HEK293 (cell line): ENCODE data around the gene ZNF334.

Source experiments
- CTCF ChIA-PET: fragments of 350-600 bp; formaldehyde crosslinking; extraction: SDS; loops from one replicate; lab custom pipeline; 2021; ENCODE audit warnings: antibody characterized with exemption; lab: Yijun Ruan, JAX
- POLR2A ChIA-PET: fragments of 300-600 bp; formaldehyde crosslinking; extraction: SDS; loops from one replicate; lab custom pipeline; 2020; ENCODE audit warnings: antibody characterized with exemption, inconsistent platforms; lab: Yijun Ruan, JAX
- H3K27ac ChIP-seq: fragments of 200-500 bp; sonication (Bioruptor generic); 2 replicates; pipeline ENCODE4 v1.5.1; 2014; ENCODE audit warnings: low read depth, low read length, control low read depth, inconsistent platforms; ENCODE audit errors: extremely low read depth
- H3K36me3 ChIP-seq, 2 experiments: fragments of 200-500 bp in 1 of 2; sonication (Bioruptor generic) in 1 of 2; 1 replicate in 1 of 2; 2 replicates in 1 of 2; pipeline ENCODE4 v1.5.1; 2014 to 2017; ENCODE audit warnings: inconsistent platforms in 2 of 2, low read length in 2 of 2; ENCODE audit not compliant: control insufficient read depth in 2 of 2, insufficient read depth in 1 of 2
- H3K4me1 ChIP-seq: fragments of 200-500 bp; sonication (Bioruptor generic); 2 replicates; pipeline ENCODE4 v1.5.1; 2014; ENCODE audit warnings: mild to moderate bottlenecking, low read length, inconsistent platforms; ENCODE audit not compliant: control insufficient read depth, insufficient read depth
- H3K4me3 ChIP-seq: 2 replicates; pipeline ENCODE4 v1.5.1; 2011; ENCODE audit warnings: low read depth, mild to moderate bottlenecking, control low read depth, low read length, moderate library complexity
- H3K9me3 ChIP-seq: fragments of 200-500 bp; sonication (Bioruptor generic); 2 replicates; pipeline ENCODE4 v1.5.1; 2014; ENCODE audit warnings: low read depth, low read length, inconsistent platforms; ENCODE audit not compliant: control insufficient read depth, insufficient read depth
- GLIS2 ChIP-seq: fragments of 450-650 bp; formaldehyde crosslinking; IDR thresholded peaks from 2 replicates; pipeline ENCODE4 v1.5.1; 2016; ENCODE audit warnings: missing biosample characterization, missing genetic modification characterization
- HOXA7 ChIP-seq: sonication (generic); formaldehyde crosslinking; IDR thresholded peaks from 2 replicates; pipeline ENCODE4 v1.8.1; 2022; ENCODE audit warnings: missing genetic modification reagents, borderline replicate concordance
- IKZF3 ChIP-seq: fragments of 450-650 bp; IDR thresholded peaks from 2 replicates; pipeline ENCODE4 v1.5.0; 2018; ENCODE audit warnings: missing biosample characterization, mild to moderate bottlenecking, missing genetic modification characterization, moderate library complexity
- KLF17 ChIP-seq: fragments of 450-650 bp; formaldehyde crosslinking; IDR thresholded peaks from 2 replicates; pipeline ENCODE4 v1.5.1; 2016; ENCODE audit warnings: missing biosample characterization, missing genetic modification characterization
- SP7 ChIP-seq: fragments of 450-650 bp; formaldehyde crosslinking; IDR thresholded peaks from 2 replicates; pipeline ENCODE4 v1.5.1; 2016; ENCODE audit warnings: missing biosample characterization, missing genetic modification characterization
- WT1 ChIP-seq: fragments of 450-650 bp; formaldehyde crosslinking; IDR thresholded peaks from 2 replicates; pipeline ENCODE4 v1.5.1; 2016; ENCODE audit warnings: missing biosample characterization, missing genetic modification characterization
- ZBTB11 ChIP-seq: fragments of 450-650 bp; formaldehyde crosslinking; conservative IDR thresholded peaks from 2 replicates; pipeline ENCODE4 v1.5.1; 2016; ENCODE audit warnings: low read depth, missing biosample characterization, missing genetic modification characterization
- ZBTB21 ChIP-seq: fragments of 450-650 bp; formaldehyde crosslinking; IDR thresholded peaks from 2 replicates; pipeline ENCODE4 v1.5.1; 2017; ENCODE audit warnings: missing biosample characterization, missing genetic modification characterization
- ZBTB48 ChIP-seq: fragments of 450-650 bp; formaldehyde crosslinking; IDR thresholded peaks from 2 replicates; pipeline ENCODE4 v1.5.1; 2016; ENCODE audit warnings: missing biosample characterization, missing genetic modification characterization
- ZFP37 ChIP-seq: fragments of 450-650 bp; formaldehyde crosslinking; IDR thresholded peaks from 2 replicates; pipeline ENCODE4 v1.5.1; 2016; ENCODE audit warnings: missing biosample characterization, missing genetic modification characterization
- ZFP69B ChIP-seq: fragments of 450-650 bp; formaldehyde crosslinking; IDR thresholded peaks from 2 replicates; pipeline ENCODE4 v1.5.1; 2016; ENCODE audit warnings: missing biosample characterization, missing genetic modification characterization
- ZNF132 ChIP-seq: fragments of 450-650 bp; formaldehyde crosslinking; IDR thresholded peaks from 2 replicates; pipeline ENCODE4 v1.5.1; 2017; ENCODE audit warnings: missing biosample characterization, missing genetic modification characterization, borderline replicate concordance
- ZNF146 ChIP-seq: fragments of 450-650 bp; formaldehyde crosslinking; IDR thresholded peaks from 2 replicates; pipeline ENCODE4 v1.5.1; 2016; ENCODE audit warnings: missing biosample characterization, missing genetic modification characterization
- ZNF148 ChIP-seq: fragments of 450-650 bp; formaldehyde crosslinking; IDR thresholded peaks from 2 replicates; pipeline ENCODE4 v1.5.0; 2017; ENCODE audit warnings: missing biosample characterization, missing genetic modification characterization, borderline replicate concordance
- ZNF223 ChIP-seq: fragments of 450-650 bp; formaldehyde crosslinking; IDR thresholded peaks from 2 replicates; pipeline ENCODE4 v1.5.1; 2016; ENCODE audit warnings: missing biosample characterization, missing genetic modification characterization
- ZNF23 ChIP-seq: fragments of 450-650 bp; formaldehyde crosslinking; IDR thresholded peaks from 2 replicates; pipeline ENCODE4 v1.5.1; 2016; ENCODE audit warnings: missing biosample characterization, missing genetic modification characterization, borderline replicate concordance
- ZNF362 ChIP-seq: fragments of 450-650 bp; formaldehyde crosslinking; IDR thresholded peaks from 2 replicates; pipeline ENCODE4 v1.5.1; 2016; ENCODE audit warnings: missing biosample characterization, missing genetic modification characterization
- ZNF398 ChIP-seq: fragments of 450-650 bp; formaldehyde crosslinking; IDR thresholded peaks from 2 replicates; pipeline ENCODE4 v1.5.1; 2017; ENCODE audit warnings: missing biosample characterization, missing genetic modification characterization
- ZNF404 ChIP-seq: fragments of 450-650 bp; formaldehyde crosslinking; IDR thresholded peaks from 2 replicates; pipeline ENCODE4 v1.5.1; 2017; ENCODE audit warnings: missing biosample characterization, missing genetic modification characterization
- ZNF654 ChIP-seq: fragments of 450-650 bp; formaldehyde crosslinking; IDR thresholded peaks from 2 replicates; pipeline ENCODE4 v1.5.1; 2016; ENCODE audit warnings: low read depth, missing biosample characterization, missing genetic modification characterization
- ZNF660 ChIP-seq: fragments of 450-650 bp; IDR thresholded peaks from 2 replicates; pipeline ENCODE4 v1.5.1; 2018; ENCODE audit warnings: missing biosample characterization, mild to moderate bottlenecking, missing genetic modification characterization
- ZNF747 ChIP-seq: fragments of 450-650 bp; formaldehyde crosslinking; IDR thresholded peaks from 2 replicates; pipeline ENCODE4 v1.5.1; 2016; ENCODE audit warnings: missing biosample characterization, missing genetic modification characterization
- ZNF843 ChIP-seq: fragments of 450-650 bp; formaldehyde crosslinking; IDR thresholded peaks from 2 replicates; pipeline ENCODE4 v1.5.1; 2016; ENCODE audit warnings: missing biosample characterization, missing genetic modification characterization
- ZSCAN16 ChIP-seq: fragments of 450-650 bp; formaldehyde crosslinking; IDR thresholded peaks from 2 replicates; pipeline ENCODE4 v1.5.1; 2016; ENCODE audit warnings: missing biosample characterization, missing genetic modification characterization
- ZSCAN5A ChIP-seq: fragments of 450-650 bp; formaldehyde crosslinking; IDR thresholded peaks from 2 replicates; pipeline ENCODE4 v1.5.1; 2016; ENCODE audit warnings: missing biosample characterization, missing genetic modification characterization

ZNF334 gene

GRCh38 chr20:46491354-46491753 is 22.0 kb downstream of the ZNF334 start:
- TF ChIP-seq ZNF362: no peak
- TF ChIP-seq WT1 (tag by site-specific recombination): no peak
- TF ChIP-seq ZNF654 (tag by site-specific recombination): no peak
- TF ChIP-seq ZFP69B (tag by site-specific recombination): no peak
- TF ChIP-seq HOXA7: no peak
- TF ChIP-seq KLF17: no peak
- no peak for TF ChIP-seq IKZF3
- no peak for TF ChIP-seq ZSCAN5A (tag by site-specific recombination)
- no peak for TF ChIP-seq ZNF132 (tag by site-specific recombination)
- TF ChIP-seq SP7: no peak
- TF ChIP-seq ZNF146 (tag by site-specific recombination): no peak
- no peak for TF ChIP-seq ZFP37 (tag by site-specific recombination)
- TF ChIP-seq GLIS2 (tag by site-specific recombination): no peak
- TF ChIP-seq ZBTB11 (tag by site-specific recombination): no peak
- TF ChIP-seq ZBTB48 (tag by site-specific recombination): no peak
- H3K9me3 ChIP-seq: no peaks in the 10 kb centered on the region
- H3K4me1 ChIP-seq: no peaks in the 10 kb centered on the region
- no peak overlapping the region for H3K4me3 ChIP-seq
- no peak overlapping the region for H3K27ac ChIP-seq
- POLR2A ChIA-PET: no interaction called here
- CTCF ChIA-PET: no interaction called here
- no peaks in the 10 kb centered on the region; a peak in 1 of 3 replicates for H3K36me3 ChIP-seq

GRCh38 chr20:46488451-46488850 is 24.9 kb downstream of the ZNF334 start:
- Histone ChIP-seq H3K9me3 (no peaks in the 10 kb centered on the region), H3K36me3 (no peaks in the 10 kb centered on the region; a peak in 1 of 3 replicates), H3K4me3 (no peak overlapping the region), H3K4me1 (no peaks in the 10 kb centered on the region), H3K27ac (no peak overlapping the region)
- ChIA-PET CTCF (no interaction called here), POLR2A (no interaction called here)
- no peak for TF ChIP-seq IKZF3
- no peak for TF ChIP-seq ZNF223
- no peak for TF ChIP-seq ZNF747
- no peak for TF ChIP-seq ZNF148 (tag by site-specific recombination)
- no peak for TF ChIP-seq ZNF404
- TF ChIP-seq ZNF398 (tag by site-specific recombination): no peak
- TF ChIP-seq ZSCAN16 (tag by site-specific recombination): no peak
- no peak for TF ChIP-seq ZNF660 (tag by site-specific recombination)
- TF ChIP-seq ZNF843: no peak
- no peak for TF ChIP-seq ZBTB21
- no peak for TF ChIP-seq KLF17
- no peak for TF ChIP-seq ZNF23 (tag by site-specific recombination)
